ENCODE measurements around the gene ALG14.

- TF ChIP-seq, protein P1, sequence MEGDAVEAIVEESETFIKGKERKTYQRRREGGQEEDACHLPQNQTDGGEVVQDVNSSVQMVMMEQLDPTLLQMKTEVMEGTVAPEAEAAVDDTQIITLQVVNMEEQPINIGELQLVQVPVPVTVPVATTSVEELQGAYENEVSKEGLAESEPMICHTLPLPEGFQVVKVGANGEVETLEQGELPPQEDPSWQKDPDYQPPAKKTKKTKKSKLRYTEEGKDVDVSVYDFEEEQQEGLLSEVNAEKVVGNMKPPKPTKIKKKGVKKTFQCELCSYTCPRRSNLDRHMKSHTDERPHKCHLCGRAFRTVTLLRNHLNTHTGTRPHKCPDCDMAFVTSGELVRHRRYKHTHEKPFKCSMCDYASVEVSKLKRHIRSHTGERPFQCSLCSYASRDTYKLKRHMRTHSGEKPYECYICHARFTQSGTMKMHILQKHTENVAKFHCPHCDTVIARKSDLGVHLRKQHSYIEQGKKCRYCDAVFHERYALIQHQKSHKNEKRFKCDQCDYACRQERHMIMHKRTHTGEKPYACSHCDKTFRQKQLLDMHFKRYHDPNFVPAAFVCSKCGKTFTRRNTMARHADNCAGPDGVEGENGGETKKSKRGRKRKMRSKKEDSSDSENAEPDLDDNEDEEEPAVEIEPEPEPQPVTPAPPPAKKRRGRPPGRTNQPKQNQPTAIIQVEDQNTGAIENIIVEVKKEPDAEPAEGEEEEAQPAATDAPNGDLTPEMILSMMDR (IDR thresholded peaks at IDR 0.05): no peak
- TF ChIP-seq POLR2A (IDR thresholded peaks at IDR 0.05): no peak
These were observed 125.3 kb downstream of the ALG14 start for GRCh38 chr1:94947437-94947836.

All from Peyer's patch (tissue), 4 donors.